ENCODE measurements around the gene P2RX3.

- TF ChIP-seq CTCF (IDR thresholded peaks at IDR 0.05) (no peak), POLR2A (IDR thresholded peaks at IDR 0.05) (no peak)
Observed at GRCh38 chr11:57316017-57316416, 22.1 kb upstream of the P2RX3 start.
